H1 (cell line): ENCODE measurements around the gene C3. TPM values are rescaled to one million over a fixed set of nuclear protein-coding genes. Genes with fewer than 3 reads are reported as not detected.

ENCODE experiments used
- ASH2L ChIP-seq: fragments of 200-600, 300-600 bp; sonication (generic); IDR thresholded peaks from one replicate; pipeline ENCODE4 v1.7.1; 2017; ENCODE audit warnings: low read length
- CBX5 ChIP-seq: fragments of 300-800, 300-1000 bp; sonication (generic); IDR thresholded peaks from 2 replicates; pipeline ENCODE4 v1.7.1; 2016; ENCODE audit warnings: antibody characterized with exemption, low read length, low read depth
- CREB1 ChIP-seq: IDR thresholded peaks from 2 replicates; pipeline ENCODE4 v1.6.1; 2012; ENCODE audit warnings: inconsistent platforms
- EZH2 ChIP-seq: fragments of 200-600 bp; sonication (generic); IDR thresholded peaks from 2 replicates; pipeline ENCODE4 v1.7.1; 2012; ENCODE audit warnings: low read depth, mild to moderate bottlenecking, moderate library complexity, low read length, inconsistent platforms; ENCODE audit not compliant: severe bottlenecking
- GTF2F1 ChIP-seq: IDR thresholded peaks from 2 replicates; pipeline ENCODE4 v1.6.1; 2012; ENCODE audit warnings: low read depth, low read length, improper control_type of control experiment, borderline replicate concordance
- KDM1A ChIP-seq: fragments of 200-600, 300-600 bp; sonication (generic); IDR thresholded peaks from 2 replicates; pipeline ENCODE4 v1.7.1; 2016; ENCODE audit warnings: mild to moderate bottlenecking, low read length, borderline replicate concordance
- polyA plus RNA-seq, 7 experiments: library from polyadenylated mRNA; depleted of rRNA in 3 of 7; stranded (reverse) in 5 of 7; unstranded in 2 of 7; fragments of >200 nt in 5 of 7; fragments of 200-250 nt in 2 of 7; gene quantifications; 1 replicate in 5 of 7; 2 replicates in 1 of 7; 4 replicates in 1 of 7; pipeline versions ENCODE4 v1.2.1 to v1.2.3, GENCODE V29; 2011 to 2013; ENCODE audit warnings: missing spikeins in 2 of 7, mixed read lengths in 2 of 7
- total RNA-seq: library from RNA; stranded (reverse); fragmentation: NEBNext Ultra II Directional; extraction: Animal tissue kit (Norgen Biotek cat#: 25700); gene quantifications from 2 replicates; pipeline ENCODE4 v1.2.1, GENCODE V29; 2021

The C3 gene
- total and polyA plus RNA-seq, 2 of the 8 experiments (the other 6 are each of a cell fraction or from before 2014, with no cell fraction given) = 6.4 to 12.8 TPM

- TF ChIP-seq EZH2 = no peak
- no peak for TF ChIP-seq KDM1A
- no peak for TF ChIP-seq GTF2F1
- no peak for TF ChIP-seq ASH2L
- TF ChIP-seq CREB1 = no peak
- TF ChIP-seq CBX5 = no peak
These were observed 5.2 kb upstream of the C3 start (continued) for GRCh38 chr19:6725513-6726231.
